ENCODE data around the gene DEFB108B.
A peak's percentile ranks its signal among the peaks of the same experiment; 100 is the strongest.
"Not testable (repeated sequence)": the region's sequence is repeated elsewhere in the genome, so short reads cannot be mapped to it uniquely, and the experiment has no call there.

Gene DEFB108B, protein sequence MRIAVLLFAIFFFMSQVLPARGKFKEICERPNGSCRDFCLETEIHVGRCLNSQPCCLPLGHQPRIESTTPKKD

DNA sequence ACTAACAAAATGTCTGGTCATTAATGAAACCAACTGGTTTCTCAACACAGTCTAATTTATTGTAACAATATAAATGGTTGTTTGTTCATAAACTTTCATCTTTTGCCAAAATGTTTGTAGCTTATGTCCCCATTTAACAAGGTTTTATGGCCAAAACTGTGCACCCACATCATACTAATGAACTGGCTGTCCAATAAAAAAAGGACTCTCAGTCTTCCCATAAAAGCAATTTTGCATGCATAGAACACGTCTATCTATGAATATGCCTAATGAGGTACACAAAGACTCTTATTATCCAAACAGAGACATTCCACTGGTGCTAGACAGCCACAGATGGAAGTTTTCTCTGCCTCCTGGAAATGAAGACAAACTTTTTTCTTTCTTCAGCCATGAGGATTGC lies at the start of gene DEFB108B:
DEFB108B (plus strand) TSS at position 390 of the 400 bp plus-strand sequence; CDS start at position 390, 0 bp downstream.
- not testable (repeated sequence) for DNase-seq (ENCODE audit: insufficient read length, low spot score); FAIRE-seq

DNA sequence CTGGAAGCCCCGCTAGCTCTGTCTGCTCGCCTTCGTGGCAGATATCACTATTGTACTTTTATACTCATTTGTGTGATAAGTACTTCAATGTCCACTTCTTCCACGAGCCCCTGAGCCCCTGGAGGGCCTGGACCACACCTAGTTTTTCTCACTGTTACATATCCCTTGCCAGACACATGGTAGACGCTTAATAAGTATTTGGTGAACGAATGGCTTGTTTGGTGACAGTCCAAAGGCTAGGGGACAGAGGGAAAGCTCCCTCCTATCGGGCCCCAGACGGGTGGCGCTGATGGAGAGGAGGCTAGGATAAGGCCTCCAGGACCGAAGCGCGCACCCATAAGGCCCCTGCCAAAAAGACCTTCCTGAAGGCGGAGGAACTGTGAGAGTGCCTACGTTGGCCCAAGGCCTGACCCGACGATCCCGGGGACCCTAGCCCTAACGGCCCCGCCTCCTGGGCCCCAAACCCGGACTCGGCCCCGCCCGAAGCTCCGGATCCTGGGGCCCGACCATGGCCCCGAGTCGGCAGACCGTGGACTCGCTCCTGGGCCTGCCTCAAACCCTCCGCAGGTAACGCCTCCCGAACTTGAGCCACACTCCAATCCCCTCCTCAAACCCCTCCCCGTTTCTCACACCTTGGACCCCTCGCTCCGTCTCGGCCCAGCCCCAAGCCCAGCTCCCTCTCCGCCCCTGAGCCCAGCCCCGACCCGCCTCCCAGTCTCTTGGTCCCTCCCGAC lies 46.7 kb upstream of the DEFB108B start:
- FAIRE-seq (peak; percentile 23), DNase-seq (ENCODE audit: insufficient read length, low spot score) (peak; percentile 54)

DNA sequence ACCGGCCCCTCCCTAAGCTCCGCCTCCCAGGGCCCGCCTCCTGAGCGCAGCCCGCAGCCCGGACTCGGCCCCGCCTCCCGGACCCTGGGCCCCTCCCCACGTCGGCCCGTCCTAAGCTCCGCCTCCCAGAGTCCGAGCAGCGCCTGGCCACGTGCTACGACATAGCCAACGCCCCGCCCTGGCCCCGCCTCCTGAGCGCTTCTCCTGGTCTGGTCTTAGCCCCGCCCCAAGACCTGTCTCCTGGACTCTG lies 46.2 kb upstream of the DEFB108B start:
- DNase-seq (ENCODE audit: insufficient read length, low spot score): peak; percentile 62
- not testable (repeated sequence) for FAIRE-seq

DNA sequence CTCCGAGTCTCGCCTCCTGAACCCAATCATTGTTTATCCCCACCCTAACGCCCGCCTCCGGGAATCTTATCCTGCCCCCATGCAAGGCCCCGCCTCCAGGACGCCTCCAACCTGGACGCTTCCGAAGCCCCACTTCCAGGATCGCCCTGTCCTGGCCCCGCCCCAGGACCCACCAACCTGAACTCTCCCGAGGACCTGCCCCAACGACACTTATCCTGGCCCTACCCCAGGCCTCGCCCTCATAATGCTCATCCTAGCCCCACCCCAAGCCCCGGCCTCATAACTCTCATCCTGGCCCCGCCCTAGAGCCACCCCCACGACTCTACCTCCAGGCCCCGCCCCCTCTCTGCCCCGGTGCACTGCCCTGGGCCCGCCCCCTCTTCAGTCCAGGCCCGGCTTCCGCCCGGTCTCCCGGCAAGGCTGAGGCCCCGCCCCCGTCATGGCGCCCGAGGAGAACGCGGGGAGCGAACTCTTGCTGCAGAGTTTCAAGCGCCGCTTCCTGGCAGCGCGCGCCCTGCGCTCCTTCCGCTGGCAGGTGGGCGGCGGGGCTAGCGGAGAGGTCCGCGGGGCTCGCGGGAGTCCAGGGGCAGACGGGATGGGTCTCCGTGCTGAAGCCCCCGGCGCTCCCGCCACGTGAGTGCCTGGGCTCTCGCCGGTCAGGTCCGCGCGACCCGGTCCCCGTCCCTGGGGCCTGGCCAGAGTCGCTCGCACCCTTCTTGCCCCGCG lies 45.7 kb upstream of the DEFB108B start:
- FAIRE-seq (peak; percentile 97), DNase-seq (ENCODE audit: insufficient read length, low spot score) (peak; percentile 76)

DNA sequence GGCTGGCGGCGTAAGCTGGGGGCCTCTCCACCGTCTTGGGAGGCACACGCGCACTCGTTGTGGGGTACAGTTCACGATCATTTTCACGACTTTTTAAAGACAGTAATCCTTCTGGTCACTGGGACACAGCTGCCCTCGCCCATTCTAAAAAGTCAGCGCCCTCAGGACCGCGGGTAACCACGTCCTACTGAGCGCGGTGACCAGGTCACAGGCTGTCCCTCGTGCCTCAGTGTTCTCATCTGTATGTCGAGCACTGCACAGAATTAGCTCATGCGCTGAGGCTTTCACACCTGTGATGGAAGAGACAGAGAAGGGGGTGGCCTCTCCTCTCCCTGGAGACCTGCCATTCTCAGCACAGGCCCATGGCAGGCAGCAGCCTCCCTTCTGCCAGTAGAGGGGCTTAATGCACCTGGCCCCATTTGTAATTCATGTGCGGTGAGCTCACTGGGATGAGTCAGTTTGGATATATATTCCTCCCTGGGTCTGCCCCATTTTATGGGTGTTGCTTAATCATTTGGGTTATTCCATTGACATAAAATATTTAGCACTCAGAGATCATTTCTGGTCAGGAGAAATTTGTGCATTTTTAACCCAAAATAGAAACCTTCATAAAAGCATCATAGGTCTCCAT lies 45.1 kb upstream of the DEFB108B start:
- DNase-seq (ENCODE audit: insufficient read length, low spot score); FAIRE-seq: not testable (repeated sequence)

DNA sequence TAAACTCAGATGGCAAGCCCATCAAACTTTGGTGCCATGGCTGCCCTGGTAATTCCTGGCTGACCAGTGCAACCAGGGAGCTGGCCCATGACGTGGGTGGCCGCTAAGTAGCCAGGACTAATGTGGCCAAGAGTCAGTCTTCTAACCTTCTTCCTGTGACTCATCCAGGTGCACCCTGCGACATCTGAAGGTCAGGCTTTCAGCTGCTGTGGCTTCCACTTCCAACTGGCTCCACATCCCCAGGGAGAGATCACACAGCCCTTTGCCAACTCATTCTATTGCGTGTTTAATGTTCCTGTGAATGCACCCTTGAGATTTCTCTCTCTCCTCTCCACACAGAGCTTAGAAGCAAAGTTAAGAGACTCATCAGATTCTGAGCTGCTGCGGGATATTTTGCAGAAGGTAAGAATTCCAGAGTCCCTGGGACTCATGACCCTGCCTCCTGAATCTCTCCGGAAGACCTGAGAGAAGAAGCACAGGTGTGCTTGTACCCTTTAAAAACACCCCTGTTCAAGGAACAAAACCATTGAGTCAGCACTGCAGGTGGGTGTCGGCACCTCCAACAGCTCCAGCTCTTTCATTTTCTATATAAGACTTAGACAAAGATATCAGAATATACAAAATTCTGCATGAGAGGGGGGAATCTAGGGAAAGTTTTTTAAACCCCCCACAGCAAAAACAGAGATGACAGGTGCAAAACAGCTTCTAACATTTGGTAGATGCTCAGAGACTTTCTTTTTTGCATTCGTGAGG lies 43.4 kb upstream of the DEFB108B start:
- not testable (repeated sequence) for DNase-seq (ENCODE audit: insufficient read length, low spot score); FAIRE-seq

DNA sequence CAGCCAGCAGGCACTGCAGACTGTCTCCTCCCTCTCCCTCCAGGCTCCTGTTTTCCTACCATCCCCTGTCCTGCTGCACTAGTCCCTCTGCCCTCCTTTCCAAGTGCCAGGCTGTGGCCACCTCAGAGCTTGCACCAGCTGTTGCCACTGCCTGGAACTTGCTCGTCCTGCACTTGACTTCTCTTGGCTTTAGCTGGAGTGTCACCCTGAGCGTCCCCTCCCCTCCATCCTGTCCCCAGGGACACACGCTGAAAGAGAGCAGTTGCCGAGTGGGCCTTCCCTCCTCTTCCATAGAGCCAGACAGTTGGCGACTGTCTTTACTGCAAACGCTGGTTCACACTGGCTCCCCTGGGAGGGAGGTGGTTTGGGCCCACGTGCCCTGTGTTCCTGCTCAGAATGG lies 41.9 kb upstream of the DEFB108B start:
- not testable (repeated sequence) for FAIRE-seq; DNase-seq (ENCODE audit: insufficient read length, low spot score)

DNA sequence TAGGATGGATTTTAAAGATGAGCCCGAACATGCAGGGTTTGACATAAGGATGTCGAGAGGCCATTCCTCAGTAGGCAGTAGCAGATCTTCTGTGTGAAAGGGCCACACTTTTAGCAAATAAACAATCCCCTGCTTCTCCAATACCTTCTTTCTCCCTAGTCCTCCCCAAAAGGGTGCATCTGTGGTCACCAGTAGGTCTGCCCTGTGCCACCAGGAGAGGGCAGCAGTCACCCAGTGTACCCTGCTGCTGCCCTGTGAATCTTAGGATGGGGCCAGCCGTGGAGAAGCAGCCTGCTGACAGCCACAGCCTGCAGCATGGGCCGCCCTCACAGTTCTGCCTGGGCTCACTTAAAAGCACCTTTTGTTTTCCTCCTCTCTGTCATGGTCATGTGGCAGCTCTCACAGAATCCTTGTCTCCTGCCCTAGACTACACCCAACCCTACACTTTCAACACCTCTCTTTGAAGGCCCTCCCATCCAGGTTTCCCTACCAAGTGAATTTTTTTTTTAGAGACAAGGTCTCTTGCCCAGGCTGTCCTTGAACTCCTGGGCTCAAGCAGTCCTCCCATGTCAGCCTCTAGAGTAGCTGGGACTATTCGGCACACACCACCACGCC lies 40.3 kb upstream of the DEFB108B start:
- not testable (repeated sequence) for FAIRE-seq

DNA sequence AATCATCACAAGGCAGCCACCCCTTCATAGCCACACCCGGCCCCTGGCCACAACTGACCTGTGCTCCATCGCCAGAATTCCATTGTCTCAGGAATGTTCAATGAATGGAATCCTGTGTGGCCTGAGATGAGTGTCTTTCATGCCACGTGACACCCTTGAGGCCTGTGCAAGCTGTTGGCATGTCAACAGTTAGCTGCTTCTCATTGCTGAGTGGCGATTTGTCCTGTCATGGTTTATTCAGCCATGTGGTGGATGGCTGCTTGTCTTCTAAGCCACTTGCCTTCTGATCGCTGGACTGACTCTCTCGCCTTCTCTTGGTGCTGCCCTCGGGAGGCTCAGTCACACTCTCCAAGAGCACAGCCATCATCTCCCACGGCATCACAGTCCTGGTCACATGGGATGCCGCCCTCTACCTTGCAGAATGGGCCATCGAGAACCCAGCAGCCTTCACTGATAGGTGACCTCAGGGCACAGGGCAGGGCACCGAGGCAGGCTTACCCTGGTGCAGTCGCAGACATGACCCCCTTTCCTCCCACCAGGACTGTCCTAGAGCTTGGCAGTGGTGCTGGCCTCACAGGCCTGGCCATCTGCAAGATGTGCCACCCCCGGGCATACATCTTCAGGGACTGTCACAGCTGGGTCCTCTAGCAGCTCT lies 38.5 kb upstream of the DEFB108B start:
- not testable (repeated sequence) for FAIRE-seq; DNase-seq (ENCODE audit: insufficient read length, low spot score)

More for the DNA sequence above, 40.3 kb upstream of the DEFB108B start:
- not testable (repeated sequence) for DNase-seq (ENCODE audit: insufficient read length, low spot score)

DNA sequence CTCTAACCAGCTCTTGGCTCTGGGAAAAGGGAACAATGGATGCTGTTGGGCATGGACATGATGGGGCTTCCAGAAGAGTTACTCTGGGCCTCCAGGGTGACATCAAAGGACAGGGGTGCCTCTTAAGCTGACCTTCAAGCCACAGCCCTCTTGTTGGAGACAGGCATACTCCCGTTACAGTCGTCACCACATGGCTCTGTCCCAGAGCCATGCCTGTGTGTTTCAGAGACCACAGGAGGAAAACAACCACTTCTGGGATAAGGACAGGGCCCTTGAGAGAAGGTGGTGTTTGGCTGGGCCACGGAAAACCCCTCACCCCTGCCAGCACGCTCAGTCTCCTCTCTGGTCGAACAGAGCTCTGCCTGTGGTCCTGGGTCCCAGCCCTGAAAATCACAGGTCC lies 37.8 kb upstream of the DEFB108B start:
- DNase-seq (ENCODE audit: insufficient read length, low spot score); FAIRE-seq: not testable (repeated sequence)

DNA sequence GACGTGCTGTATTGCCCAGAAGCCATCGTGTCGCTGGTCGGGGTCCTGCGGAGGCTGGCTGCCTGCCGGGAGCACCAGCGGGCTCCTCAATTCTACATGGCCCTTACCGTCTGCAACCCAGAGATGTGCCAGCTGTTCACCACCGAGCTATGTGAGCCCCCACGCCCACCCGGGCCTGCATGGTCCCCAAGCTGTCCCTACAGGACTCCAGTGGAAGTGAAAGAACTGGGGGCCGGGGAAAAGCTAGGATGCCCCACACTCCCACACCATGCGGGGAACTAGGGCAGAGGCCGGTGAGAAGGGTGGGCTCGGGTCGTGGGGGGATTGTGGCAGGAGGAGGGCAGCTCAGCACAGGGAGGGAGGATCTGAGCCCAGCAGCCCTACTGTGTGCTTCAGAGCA lies 37.0 kb upstream of the DEFB108B start:
- not testable (repeated sequence) for DNase-seq (ENCODE audit: insufficient read length, low spot score); FAIRE-seq

DNA sequence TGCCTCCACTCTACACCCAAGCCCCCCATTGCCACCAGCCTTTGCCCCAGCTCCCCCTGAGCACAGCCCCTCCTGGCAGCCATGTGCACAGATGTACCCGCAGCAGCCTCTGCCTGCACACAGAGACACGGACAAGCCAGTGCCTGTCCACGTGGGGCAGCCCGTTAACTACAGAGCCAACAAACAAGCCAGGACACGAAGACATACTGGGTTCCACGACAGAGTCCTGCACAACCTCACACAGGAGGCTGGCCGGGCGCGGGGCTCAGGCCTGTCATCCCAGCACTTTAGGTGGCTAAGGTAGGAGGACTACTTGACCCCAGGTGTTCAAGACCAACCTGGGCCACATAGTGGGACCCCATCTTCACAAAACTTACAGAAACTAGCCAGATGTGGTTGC lies 36.2 kb upstream of the DEFB108B start:
- FAIRE-seq; DNase-seq (ENCODE audit: insufficient read length, low spot score): not testable (repeated sequence)

DNA sequence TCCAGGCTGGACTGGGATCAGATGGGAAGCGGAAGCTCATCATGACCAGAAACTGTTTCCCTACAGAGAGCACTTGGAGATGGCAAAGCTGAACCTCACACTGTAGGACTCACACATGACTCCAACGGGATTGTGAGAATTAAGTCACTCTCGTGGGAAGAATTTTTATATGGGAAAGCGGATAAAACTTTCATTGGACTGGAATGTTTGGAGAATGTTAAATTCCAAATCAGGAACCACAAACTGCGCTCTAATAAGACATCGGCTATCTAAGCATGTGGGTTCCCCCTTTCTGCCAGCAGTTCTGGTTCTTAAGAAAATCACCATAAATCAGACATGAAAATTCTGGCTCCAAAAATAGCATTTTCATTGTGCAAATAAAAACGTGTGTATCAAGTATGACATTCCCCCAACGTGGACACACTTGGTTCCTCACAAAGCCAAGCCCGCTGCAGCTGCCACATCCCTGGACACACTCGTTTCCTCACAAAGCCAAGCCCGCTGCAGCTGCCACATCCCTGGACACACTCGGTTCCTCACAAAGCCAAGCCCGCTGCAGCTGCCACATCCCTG lies 33.4 kb upstream of the DEFB108B start:
- not testable (repeated sequence) for DNase-seq (ENCODE audit: insufficient read length, low spot score); FAIRE-seq

DNA sequence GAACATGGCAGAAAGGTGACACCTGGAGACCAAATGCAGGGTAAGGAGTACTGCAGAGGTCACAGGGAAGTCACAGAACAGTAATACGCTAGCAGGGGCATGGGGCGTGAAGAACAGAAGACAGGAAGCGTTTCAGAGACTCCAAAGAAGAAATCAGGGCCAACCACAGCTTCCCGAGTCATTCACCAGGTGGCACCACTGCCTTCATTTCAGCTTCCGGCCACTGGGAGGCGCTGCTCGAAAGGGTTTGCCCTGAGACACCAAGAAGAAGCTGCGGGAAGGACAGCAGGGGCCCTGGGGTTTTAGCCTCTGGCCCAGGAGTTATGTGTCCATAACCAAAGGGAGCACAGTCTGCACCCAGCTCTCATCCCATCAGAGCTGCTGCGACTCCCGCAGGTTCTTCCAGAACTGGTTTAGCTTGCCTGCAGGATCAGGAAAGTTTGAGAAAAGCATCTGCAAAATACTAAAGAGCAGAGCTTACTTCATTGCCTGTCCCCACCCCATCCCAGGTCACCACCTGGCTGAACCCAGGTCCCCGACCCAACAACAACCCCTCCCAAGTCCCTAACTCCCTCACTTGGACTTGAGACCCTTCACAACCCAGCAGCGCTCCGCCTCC lies 32.6 kb upstream of the DEFB108B start:
- peak; percentile 56 for DNase-seq (ENCODE audit: insufficient read length, low spot score)
- peak; percentile 79 for FAIRE-seq

DNA sequence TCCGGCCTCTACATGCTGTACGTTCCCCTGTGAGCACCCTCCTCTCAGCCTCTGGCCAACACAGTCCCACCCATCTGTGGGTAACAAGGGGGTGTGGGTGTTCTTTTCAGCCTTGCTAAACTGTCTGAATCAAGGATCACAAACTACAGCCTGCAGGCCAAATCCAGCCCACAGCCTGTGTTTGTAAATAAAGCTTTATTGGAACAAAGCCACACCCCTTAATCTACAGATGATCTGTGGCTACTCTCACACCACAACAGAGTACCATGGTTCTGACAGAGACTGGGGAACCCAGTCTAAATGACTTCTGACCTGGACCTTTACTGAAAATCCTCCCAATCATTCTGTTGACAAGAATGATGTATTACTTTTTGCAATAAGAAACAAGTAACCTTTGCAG lies 32.0 kb upstream of the DEFB108B start:
- not testable (repeated sequence) for FAIRE-seq; DNase-seq (ENCODE audit: insufficient read length, low spot score)

DNA sequence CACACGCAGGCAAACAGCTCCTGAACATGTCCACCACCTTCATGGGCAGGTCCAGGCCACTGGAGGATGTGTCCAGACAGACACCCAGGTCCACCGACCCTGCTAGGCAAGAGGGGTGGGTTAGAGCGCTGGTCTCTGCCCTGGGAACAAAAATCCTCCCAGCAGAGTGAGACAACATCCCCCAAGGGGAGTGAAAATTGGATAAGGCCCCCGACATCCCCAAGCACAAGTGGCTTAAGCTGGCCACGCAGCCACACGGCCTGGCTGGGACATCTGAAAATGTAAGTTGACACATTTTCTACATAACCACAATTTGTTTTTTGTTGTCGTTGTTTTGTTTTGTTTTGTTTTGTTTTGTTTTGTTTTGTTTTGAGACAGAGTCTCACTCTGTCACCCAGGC lies 30.1 kb upstream of the DEFB108B start:
- not testable (repeated sequence) for FAIRE-seq; DNase-seq (ENCODE audit: insufficient read length, low spot score)

DNA sequence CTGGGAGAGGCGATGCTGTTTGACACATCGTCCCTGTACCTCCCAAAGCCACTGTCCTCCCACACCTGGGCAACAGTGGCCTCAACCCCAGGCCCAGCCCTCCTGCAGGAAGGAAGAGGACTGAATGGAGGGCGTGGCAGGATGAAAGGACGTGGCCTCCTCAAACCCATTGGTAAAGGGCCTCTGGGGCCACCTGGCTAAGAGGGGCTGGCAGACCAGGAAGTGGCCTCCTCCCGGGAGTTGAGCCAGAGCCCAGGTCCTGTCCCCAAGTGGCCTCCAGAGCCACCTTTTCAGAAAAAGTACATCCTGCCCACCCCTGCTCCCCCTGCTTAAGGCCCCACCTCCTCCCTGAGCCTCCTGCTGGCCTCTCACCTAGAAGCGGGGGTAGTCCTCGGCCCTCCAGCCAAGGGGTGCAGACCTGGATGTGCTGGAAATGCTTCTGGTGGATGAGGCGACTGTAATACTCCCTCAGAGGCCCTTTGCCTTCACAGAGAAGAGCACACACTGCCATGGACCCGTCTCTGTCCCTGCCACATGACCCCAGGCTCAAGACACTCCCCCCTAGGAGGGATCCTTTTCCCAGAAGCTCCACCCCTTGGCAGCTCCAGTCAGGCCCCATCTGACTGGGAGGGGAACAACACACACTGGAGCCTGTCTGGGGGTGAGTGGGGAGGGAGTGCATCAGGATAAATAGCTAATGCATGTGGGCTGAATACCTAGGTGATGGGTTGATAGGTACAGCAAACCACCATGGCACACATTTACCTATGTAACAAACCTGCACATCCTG lies 28.6 kb upstream of the DEFB108B start:
- not testable (repeated sequence) for FAIRE-seq; DNase-seq (ENCODE audit: insufficient read length, low spot score)

DNA sequence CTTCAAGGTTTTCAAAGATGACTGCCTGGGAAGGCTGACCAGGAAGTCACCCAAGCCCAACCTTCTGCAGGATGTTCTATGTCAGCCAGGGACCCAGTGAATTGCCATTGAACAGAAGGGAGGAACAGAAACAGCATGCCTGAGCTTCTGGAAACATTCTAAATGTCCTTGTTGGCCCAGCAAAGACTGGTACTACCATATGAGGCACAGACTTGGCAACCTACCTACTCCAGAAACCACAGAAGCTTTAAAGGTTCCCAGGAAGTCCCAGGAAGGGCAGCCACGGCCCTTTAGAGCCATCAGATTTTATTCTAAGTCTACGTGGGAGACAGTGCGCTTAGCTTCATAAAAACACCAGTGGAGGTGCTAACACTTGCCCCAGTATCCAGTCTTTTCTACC lies 20.5 kb upstream of the DEFB108B start:
- FAIRE-seq; DNase-seq (ENCODE audit: insufficient read length, low spot score): not testable (repeated sequence)

Measured in GM19239 (cell line).